BLaER1 (cell line): Measurements from ENCODE around the gene SUPT3H.

ENCODE experiments used
- H3K27ac ChIP-seq: shearing (Covaris generic); formaldehyde crosslinking; 2 replicates; pipeline ENCODE4 v1.8.1; 2022
- H3K27me3 ChIP-seq: shearing (Covaris generic); formaldehyde crosslinking; 2 replicates; pipeline ENCODE4 v1.8.1; 2022
- H3K36me3 ChIP-seq: shearing (Covaris generic); formaldehyde crosslinking; 2 replicates; pipeline ENCODE4 v1.8.1; 2022
- H3K4me1 ChIP-seq: shearing (Covaris generic); formaldehyde crosslinking; 2 replicates; pipeline ENCODE4 v1.8.1; 2022
- H3K4me2 ChIP-seq: shearing (Covaris generic); formaldehyde crosslinking; 2 replicates; pipeline ENCODE4 v1.8.1; 2022
- H3K4me3 ChIP-seq: shearing (Covaris generic); formaldehyde crosslinking; 2 replicates; pipeline ENCODE4 v1.8.1; 2022
- H3K9ac ChIP-seq: shearing (Covaris generic); formaldehyde crosslinking; 2 replicates; pipeline ENCODE4 v1.8.1; 2022
- H3K9me3 ChIP-seq: shearing (Covaris generic); formaldehyde crosslinking; 2 replicates; pipeline ENCODE4 v1.8.1; 2022
- H4K20me1 ChIP-seq: shearing (Covaris generic); formaldehyde crosslinking; 2 replicates; pipeline ENCODE4 v1.8.1; 2022
- Cebpa-rat ChIP-seq: shearing (Covaris generic); IDR thresholded peaks from 2 replicates; pipeline ENCODE4 v1.8.1; 2022

The SUPT3H gene

GRCh38 chr6:44957156-44957555 is 420.6 kb downstream of the SUPT3H start:
- Histone ChIP-seq H3K27ac (no peak overlapping the region), H3K36me3 (no peaks in the 10 kb centered on the region), H4K20me1 (no peaks in the 10 kb centered on the region), H3K4me2 (no peak overlapping the region), H3K9ac (no peak overlapping the region), H3K4me3 (no peak overlapping the region), H3K9me3 (peaks cover 8% of the 10 kb centered on the region), H3K4me1 (no peaks in the 10 kb centered on the region), H3K27me3 (no peaks in the 10 kb centered on the region)
- TF ChIP-seq Cebpa-rat: no peak

GRCh38 chr6:44956396-44956795 is 421.3 kb downstream of the SUPT3H start:
- no peak overlapping the region for H3K27ac ChIP-seq
- no peaks in the 10 kb centered on the region for H4K20me1 ChIP-seq
- H3K36me3 ChIP-seq: no peaks in the 10 kb centered on the region
- no peaks in the 10 kb centered on the region for H3K27me3 ChIP-seq
- no peak for TF ChIP-seq Cebpa-rat
- no peak overlapping the region for H3K4me2 ChIP-seq
- no peak overlapping the region for H3K9ac ChIP-seq
- no peaks in the 10 kb centered on the region for H3K4me1 ChIP-seq
- no peak overlapping the region for H3K4me3 ChIP-seq
- H3K9me3 ChIP-seq: peaks cover 8% of the 10 kb centered on the region

- Histone ChIP-seq H3K27ac (no peak overlapping the region), H4K20me1 (no peaks in the 10 kb centered on the region), H3K4me1 (no peaks in the 10 kb centered on the region), H3K9ac (no peak overlapping the region), H3K4me3 (no peak overlapping the region), H3K9me3 (peaks cover 12% of the 10 kb centered on the region), H3K4me2 (no peak overlapping the region), H3K27me3 (no peaks in the 10 kb centered on the region), H3K36me3 (no peaks in the 10 kb centered on the region)
- TF ChIP-seq Cebpa-rat: no peak
These were observed 422.6 kb downstream of the SUPT3H start for GRCh38 chr6:44955145-44955544.

GRCh38 chr6:44954281-44954680 is 423.5 kb downstream of the SUPT3H start:
- H3K27ac ChIP-seq: no peak overlapping the region
- H3K4me2 ChIP-seq: no peak overlapping the region
- H3K4me3 ChIP-seq: no peak overlapping the region
- no peaks in the 10 kb centered on the region for H3K36me3 ChIP-seq
- no peak overlapping the region for H3K9ac ChIP-seq
- no peaks in the 10 kb centered on the region for H3K27me3 ChIP-seq
- H3K9me3 ChIP-seq: peaks cover 20% of the 10 kb centered on the region
- H4K20me1 ChIP-seq: no peaks in the 10 kb centered on the region
- H3K4me1 ChIP-seq: no peaks in the 10 kb centered on the region
- TF ChIP-seq Cebpa-rat: no peak

- no peak overlapping the region for H3K4me3 ChIP-seq
- H3K9me3 ChIP-seq: peaks cover 26% of the 10 kb centered on the region
- no peak overlapping the region for H3K9ac ChIP-seq
- no peaks in the 10 kb centered on the region for H4K20me1 ChIP-seq
- no peak overlapping the region for H3K4me2 ChIP-seq
- H3K36me3 ChIP-seq: no peaks in the 10 kb centered on the region
- no peaks in the 10 kb centered on the region for H3K4me1 ChIP-seq
- no peak overlapping the region for H3K27ac ChIP-seq
- no peak for TF ChIP-seq Cebpa-rat
- no peaks in the 10 kb centered on the region for H3K27me3 ChIP-seq
These were observed 426.4 kb downstream of the SUPT3H start for GRCh38 chr6:44951253-44951747.

GRCh38 chr6:44949596-44950201 is 428.0 kb downstream of the SUPT3H start:
- no peak overlapping the region for H3K4me2 ChIP-seq
- no peak for TF ChIP-seq Cebpa-rat
- 0 out of 2 replicates have a peak, but pooled peaks cover 5% of the 10 kb centered on the region for H3K36me3 ChIP-seq
- H3K27me3 ChIP-seq: no peaks in the 10 kb centered on the region
- no peak overlapping the region for H3K27ac ChIP-seq
- peaks cover 31% of the 10 kb centered on the region for H3K9me3 ChIP-seq
- H4K20me1 ChIP-seq: no peaks in the 10 kb centered on the region
- no peak overlapping the region for H3K4me3 ChIP-seq
- no peaks in the 10 kb centered on the region for H3K4me1 ChIP-seq
- no peak overlapping the region for H3K9ac ChIP-seq

- Histone ChIP-seq H3K9me3 (peaks cover 18% of the 10 kb centered on the region), H3K4me1 (no peaks in the 10 kb centered on the region), H3K9ac (no peak overlapping the region), H3K4me3 (no peak overlapping the region), H3K4me2 (no peak overlapping the region), H3K27ac (no peak overlapping the region), H3K27me3 (no peaks in the 10 kb centered on the region), H3K36me3 (0 out of 2 replicates have a peak, but pooled peaks cover 5% of the 10 kb centered on the region), H4K20me1 (no peaks in the 10 kb centered on the region)
- no peak for TF ChIP-seq Cebpa-rat
These were observed 434.2 kb downstream of the SUPT3H start for GRCh38 chr6:44943541-44943940.

GRCh38 chr6:44942798-44943197 is 434.9 kb downstream of the SUPT3H start:
- peaks cover 18% of the 10 kb centered on the region for H3K9me3 ChIP-seq
- no peaks in the 10 kb centered on the region for H4K20me1 ChIP-seq
- no peak overlapping the region for H3K4me3 ChIP-seq
- H3K4me1 ChIP-seq: no peaks in the 10 kb centered on the region
- H3K27me3 ChIP-seq: no peaks in the 10 kb centered on the region
- 0 out of 2 replicates have a peak, but pooled peaks cover 5% of the 10 kb centered on the region for H3K36me3 ChIP-seq
- TF ChIP-seq Cebpa-rat: no peak
- no peak overlapping the region for H3K27ac ChIP-seq
- H3K4me2 ChIP-seq: no peak overlapping the region
- H3K9ac ChIP-seq: no peak overlapping the region

- H3K4me2 ChIP-seq: no peak overlapping the region
- H3K4me3 ChIP-seq: no peak overlapping the region
- H3K27ac ChIP-seq: no peak overlapping the region
These were observed 435.5 kb downstream of the SUPT3H start for GRCh38 chr6:44942201-44942600.

GRCh38 chr6:44940367-44940766 is 437.4 kb downstream of the SUPT3H start:
- Histone ChIP-seq H3K36me3 (no peaks in the 10 kb centered on the region), H3K4me1 (no peaks in the 10 kb centered on the region), H3K27me3 (no peaks in the 10 kb centered on the region), H3K4me3 (no peak overlapping the region), H4K20me1 (no peaks in the 10 kb centered on the region), H3K9ac (no peak overlapping the region), H3K27ac (no peak overlapping the region), H3K9me3 (peaks cover 4% of the 10 kb centered on the region), H3K4me2 (no peak overlapping the region)
- TF ChIP-seq Cebpa-rat: no peak

More at GRCh38 chr6:44942201-44942600, 435.5 kb downstream of the SUPT3H start:
- Histone ChIP-seq H3K27me3 (no peaks in the 10 kb centered on the region), H3K9ac (no peak overlapping the region), H3K4me1 (no peaks in the 10 kb centered on the region), H3K9me3 (peaks cover 18% of the 10 kb centered on the region), H3K36me3 (0 out of 2 replicates have a peak, but pooled peaks cover 5% of the 10 kb centered on the region), H4K20me1 (no peaks in the 10 kb centered on the region)
- no peak for TF ChIP-seq Cebpa-rat
